Psoas muscle (tissue), 8 donors: ENCODE measurements around the gene GPR135. TPM values are rescaled to one million over a fixed set of nuclear protein-coding genes. Genes with fewer than 3 reads are reported as not detected.

Experiments
- ATAC-seq, 4 donors: fragments of 200-7000 bp; cut with Tn5 transposase; one replicate each; pipeline ENCODE4 v1.9.1; 2020; ENCODE audit warnings: moderate library complexity in 3 of 4, mild to moderate bottlenecking in 2 of 4
- DNase-seq, 2 donors: peaks; one replicate each; pipeline ENCODE4 v3.0.0-alpha.2; 2020
- H3K27ac ChIP-seq: fragments of 200-600 bp; one replicate; pipeline ENCODE4 v1.8.0; 2022
- H3K27me3 ChIP-seq, 3 donors: fragments of 200-600 bp in 1 of 3; one replicate each; pipeline versions ENCODE4 v1.6.1 to v1.8.0; 2013 to 2022; ENCODE audit warnings: low read length in 2 of 3, mild to moderate bottlenecking in 2 of 3, moderate library complexity in 1 of 3; ENCODE audit not compliant: insufficient read depth in 3 of 3
- H3K36me3 ChIP-seq, 2 donors: fragments of 200-600 bp in 1 of 2; one replicate each; pipeline versions ENCODE4 v1.6.1 to v1.8.0; 2013 to 2022; ENCODE audit warnings: low read depth in 1 of 2, mild to moderate bottlenecking in 1 of 2, moderate library complexity in 1 of 2; ENCODE audit not compliant: insufficient read depth in 1 of 2
- H3K4me1 ChIP-seq: fragments of 200-600 bp; one replicate; pipeline ENCODE4 v1.8.0; 2022
- H3K4me3 ChIP-seq: fragments of 200-600 bp; one replicate; pipeline ENCODE4 v1.8.0; 2022; ENCODE audit warnings: mild to moderate bottlenecking
- H3K9me3 ChIP-seq: fragments of 200-600 bp; one replicate; pipeline ENCODE4 v1.8.0; 2022
- CTCF ChIP-seq: fragments of 200-600 bp; IDR thresholded peaks from one replicate; pipeline ENCODE4 v1.8.0; 2022; ENCODE audit warnings: antibody characterized with exemption
- WGBS, 3 donors: extraction: QIAGEN DNeasy Blood & Tissue Kit; methylation state at CpG; one replicate each; pipeline versions ENCODE4 v1.1.6 to v1.1.7; 2013; 5-methylcytosine and 5-hydroxymethylcytosine counted together
- intact Hi-C, 2 donors: fragments of 100-400 bp; cut with DNase I; formaldehyde crosslinking; loops; one replicate each; pipeline versions ENCODE4 v1.11.0 to v1.14.2; 2022
- polyA plus RNA-seq, 3 donors: library from polyadenylated mRNA; stranded (reverse); fragments of 200-250 nt; gene quantifications; one replicate each; pipeline ENCODE4 v1.2.3, GENCODE V29; 2013
- total RNA-seq, 4 donors: library from RNA; stranded (reverse); fragmentation: NEBNext Ultra II Directional in 2 of 4; extraction: Animal tissue kit (Norgen Biotek cat#: 25700) in 2 of 4; gene quantifications; one replicate each; pipeline versions ENCODE4 v1.2.1 to v1.2.4, GENCODE V29; 2021 to 2023
- donor health status: healthy with polysubstance abuse.
- donor health status: DM: no; HTN: no; CAD: no; lungs with moderate emphysema.
- donor health status: Bipolar disorder and iron deficiency.
- donor health status: healthy.
- donor health status: DM: yes; HTN: yes; CAD: no.
- donor health status: DM: no; HTN: no; CAD: no.
- donor health status: DM: no; HTN: no; CAD: no.
- donor health status: DM: yes; HTN: yes; CAD: no.

GPR135 gene
- total and polyA plus RNA-seq, 7 donors = 0.84 to 2.7 (median 1.7) TPM

DNA sequence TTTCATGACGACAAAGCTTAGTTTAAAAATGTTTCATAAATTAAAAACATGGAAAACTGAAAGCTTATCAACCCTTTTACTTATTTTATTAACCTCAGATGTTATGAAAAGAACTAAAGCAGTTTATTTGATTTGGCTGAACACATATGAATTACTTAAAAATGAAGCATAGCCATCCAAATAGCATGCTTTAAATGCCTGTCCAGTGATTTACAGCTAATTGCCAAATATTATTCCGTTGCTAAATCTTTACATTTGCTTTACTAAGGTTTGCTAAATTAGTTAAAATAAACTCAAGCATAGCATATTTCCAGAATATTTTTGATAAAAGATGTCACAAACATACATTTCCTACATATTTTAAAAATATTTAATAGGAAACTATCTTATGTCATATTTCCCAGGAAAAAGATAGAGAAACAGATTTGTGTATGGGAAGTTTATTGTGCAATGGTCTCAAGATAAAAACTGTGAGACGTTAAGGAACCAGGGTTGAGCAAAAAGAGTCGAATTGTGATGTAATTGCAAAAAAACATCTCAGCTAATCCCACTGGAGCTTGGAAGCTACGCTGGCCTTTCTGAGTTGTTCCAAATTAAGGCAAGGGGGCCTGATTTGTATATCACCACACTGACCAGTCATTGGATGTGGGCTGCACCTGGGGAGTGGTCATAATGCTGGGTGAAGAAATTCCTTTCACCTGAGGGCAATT lies 25.8 kb downstream of the GPR135 start:
- 47 to 68% (median 55%) methylated on average over 5 of the region's 5 CpGs for WGBS, 3 donors
- H3K4me1 ChIP-seq = peaks cover 11% of the 10 kb centered on the region
- no peaks in the 10 kb centered on the region for H3K9me3 ChIP-seq
- no peaks in the 10 kb centered on the region for H3K27me3 ChIP-seq
- TF ChIP-seq CTCF = no peak
- H3K36me3 ChIP-seq = no peaks in the 10 kb centered on the region
- H3K4me3 ChIP-seq = no peak overlapping the region
- no peak for ATAC-seq
- intact Hi-C loops = loop anchor here in 1 of 2 donors (10.0 kb wide), 1 partner anchor 415 kb away; no protein-coding TSS in a partner anchor
- H3K27ac ChIP-seq = no peak overlapping the region
- DNase-seq = no peak

GRCh38 chr14:59438195-59438647 lies 27.0 kb downstream of the GPR135 start:
- no peak overlapping the region for H3K27ac ChIP-seq
- intact Hi-C loops = loop anchor here in 1 of 2 donors (10.0 kb wide), 1 partner anchor 413 kb away; no protein-coding TSS in a partner anchor
- 83 to 91% (median 89%) methylated on average over 1 of the region's 1 CpG for WGBS, 3 donors
- no peaks in the 10 kb centered on the region for H3K9me3 ChIP-seq
- no peak overlapping the region for H3K4me3 ChIP-seq
- DNase-seq = no peak
- H3K27me3 ChIP-seq = no peaks in the 10 kb centered on the region
- ATAC-seq = no peak
- no peak for TF ChIP-seq CTCF
- H3K4me1 ChIP-seq = peaks cover 11% of the 10 kb centered on the region
- H3K36me3 ChIP-seq = no peaks in the 10 kb centered on the region

DNA sequence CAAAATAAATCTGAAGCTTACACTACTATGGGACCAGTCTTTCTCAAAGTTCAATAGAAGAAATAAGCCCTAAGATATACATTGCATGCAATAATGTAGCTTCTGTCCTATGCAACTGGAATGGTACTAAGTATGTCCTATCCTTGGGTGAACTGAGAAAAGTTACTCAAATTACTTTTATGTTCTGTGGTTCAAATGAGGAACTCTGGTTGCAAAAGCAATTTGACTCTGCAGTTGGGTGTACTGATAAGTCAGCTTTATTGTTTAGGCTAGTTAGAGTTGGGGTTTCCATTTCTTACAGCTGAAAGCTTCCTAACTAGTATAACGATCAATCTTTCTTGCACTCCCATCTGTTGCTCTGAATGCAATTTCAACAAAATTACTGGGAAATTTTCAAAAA lies 29.2 kb downstream of the GPR135 start:
- intact Hi-C loops = loop anchor here in 1 of 2 donors (10.0 kb wide), 1 partner anchor 411 kb away; no protein-coding TSS in a partner anchor
- no peak overlapping the region for H3K4me3 ChIP-seq
- 63 to 78% (median 68%) methylated on average over 1 of the region's 1 CpG for WGBS, 3 donors
- H3K36me3 ChIP-seq = no peaks in the 10 kb centered on the region
- H3K4me1 ChIP-seq = peaks cover 11% of the 10 kb centered on the region
- no peak for TF ChIP-seq CTCF
- DNase-seq (no peak), ATAC-seq (no peak)
- no peak overlapping the region for H3K27ac ChIP-seq
- H3K27me3 ChIP-seq = no peaks in the 10 kb centered on the region
- H3K9me3 ChIP-seq = no peaks in the 10 kb centered on the region

- Histone ChIP-seq H3K4me1 (peaks cover 11% of the 10 kb centered on the region), H3K27me3 (no peaks in the 10 kb centered on the region), H3K4me3 (no peak overlapping the region), H3K27ac (no peak overlapping the region), H3K36me3 (no peaks in the 10 kb centered on the region), H3K9me3 (no peaks in the 10 kb centered on the region)
- ATAC-seq = no peak
- no peak for DNase-seq
- intact Hi-C loops = loop anchor here in 1 of 2 donors (10.0 kb wide), 1 partner anchor 410 kb away; no protein-coding TSS in a partner anchor
- TF ChIP-seq CTCF = no peak
- WGBS, 3 donors = 77 to 85% (median 78%) methylated on average over 3 of the region's 3 CpGs
Observed at GRCh38 chr14:59435101-59435500, 30.1 kb downstream of the GPR135 start.
